VCaP (cell line): Measurements from ENCODE around the gene C3orf33.

Source experiments
- H3K27ac ChIP-seq: fragments of 450-650 bp; 2 replicates; pipeline ENCODE4 v1.5.1; 2017
- TF ChIP-seq, protein P1 (sequence below): fragments of 450-650 bp; conservative IDR thresholded peaks from 2 replicates; pipeline ENCODE4 v1.5.1; 2017; ENCODE audit warnings: mild to moderate bottlenecking, moderate library complexity

C3orf33 gene

DNA sequence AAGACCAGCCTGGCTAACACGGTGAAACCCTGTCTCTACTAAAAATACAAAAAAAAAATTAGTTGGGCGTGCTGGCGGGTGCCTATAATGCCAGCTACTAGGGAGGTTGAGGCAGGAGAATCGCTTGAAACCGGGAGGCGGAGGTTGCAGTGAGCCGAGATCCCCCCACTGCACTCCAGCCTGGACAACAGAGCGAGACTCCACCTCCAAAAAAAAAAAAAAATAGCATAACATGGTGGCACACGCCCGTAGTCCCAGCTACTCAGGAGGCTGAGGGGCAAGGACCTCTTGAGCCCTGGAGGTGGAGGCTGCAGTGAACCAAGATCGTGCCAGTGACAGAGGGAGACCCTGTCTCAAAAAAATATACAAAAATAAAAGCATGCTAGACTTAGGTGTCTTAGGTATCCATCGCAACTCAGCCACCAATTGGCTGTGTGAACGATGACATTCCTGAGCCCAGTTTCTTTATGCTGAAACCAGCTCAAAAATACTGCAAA is 67.5 kb downstream of the C3orf33 start:
- TF ChIP-seq, protein P1, sequence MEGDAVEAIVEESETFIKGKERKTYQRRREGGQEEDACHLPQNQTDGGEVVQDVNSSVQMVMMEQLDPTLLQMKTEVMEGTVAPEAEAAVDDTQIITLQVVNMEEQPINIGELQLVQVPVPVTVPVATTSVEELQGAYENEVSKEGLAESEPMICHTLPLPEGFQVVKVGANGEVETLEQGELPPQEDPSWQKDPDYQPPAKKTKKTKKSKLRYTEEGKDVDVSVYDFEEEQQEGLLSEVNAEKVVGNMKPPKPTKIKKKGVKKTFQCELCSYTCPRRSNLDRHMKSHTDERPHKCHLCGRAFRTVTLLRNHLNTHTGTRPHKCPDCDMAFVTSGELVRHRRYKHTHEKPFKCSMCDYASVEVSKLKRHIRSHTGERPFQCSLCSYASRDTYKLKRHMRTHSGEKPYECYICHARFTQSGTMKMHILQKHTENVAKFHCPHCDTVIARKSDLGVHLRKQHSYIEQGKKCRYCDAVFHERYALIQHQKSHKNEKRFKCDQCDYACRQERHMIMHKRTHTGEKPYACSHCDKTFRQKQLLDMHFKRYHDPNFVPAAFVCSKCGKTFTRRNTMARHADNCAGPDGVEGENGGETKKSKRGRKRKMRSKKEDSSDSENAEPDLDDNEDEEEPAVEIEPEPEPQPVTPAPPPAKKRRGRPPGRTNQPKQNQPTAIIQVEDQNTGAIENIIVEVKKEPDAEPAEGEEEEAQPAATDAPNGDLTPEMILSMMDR, result no peak
- H3K27ac ChIP-seq, result peak overlapping the region; percentile 84

DNA sequence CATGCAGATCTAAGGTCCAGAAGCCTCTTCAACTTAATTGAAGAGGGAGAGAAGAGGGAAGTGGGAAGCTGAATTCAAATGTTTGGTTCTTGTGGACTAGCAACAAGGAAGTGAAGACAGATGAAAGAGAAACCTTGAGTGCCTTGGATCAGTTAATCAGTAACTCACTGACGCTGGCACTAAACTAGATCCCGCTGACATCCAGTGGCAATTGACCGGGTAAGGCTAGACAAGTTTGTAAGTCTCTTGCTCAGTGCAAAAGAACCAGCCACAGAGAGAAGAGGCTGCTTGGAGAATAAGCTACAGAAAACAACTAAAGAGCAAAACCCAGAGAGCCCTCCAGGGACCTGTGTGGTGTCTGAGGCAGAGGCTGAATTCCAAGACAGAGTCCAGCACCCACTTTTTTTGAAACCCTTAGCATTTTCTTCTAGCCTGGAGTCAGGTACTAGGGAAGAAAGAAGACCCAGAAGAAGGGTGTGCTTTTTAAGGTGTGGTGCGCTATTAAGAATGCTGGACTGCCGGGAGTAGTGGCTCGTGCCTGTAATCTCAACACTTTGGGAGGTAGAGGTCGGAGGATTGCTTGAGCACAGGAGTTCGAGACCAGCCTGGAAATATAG is 68.1 kb downstream of the C3orf33 start:
- TF ChIP-seq, protein P1, result no peak
- peak overlapping the region; percentile 84 for H3K27ac ChIP-seq

DNA sequence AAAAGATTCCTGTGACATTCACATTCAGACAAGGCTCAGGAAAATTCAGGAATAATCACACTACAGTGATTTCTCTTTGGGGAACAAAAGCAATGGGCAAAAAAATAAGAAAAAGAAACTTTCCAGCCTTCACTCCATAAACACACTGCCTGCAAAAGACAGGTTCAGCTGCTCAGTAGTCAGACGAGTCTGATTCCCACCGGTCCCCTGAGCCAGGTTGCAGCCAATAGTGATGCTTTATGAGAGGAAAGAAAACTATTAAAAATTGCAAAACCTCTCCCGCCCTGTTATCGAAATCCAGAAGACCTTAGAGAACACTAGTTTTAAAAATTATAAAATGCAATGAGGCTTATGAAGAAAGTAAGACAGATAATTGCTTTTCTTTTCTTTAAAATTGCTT is 69.7 kb downstream of the C3orf33 start:
- TF ChIP-seq, protein P1, result no peak
- H3K27ac ChIP-seq, result peak overlapping the region; percentile 84

- 0 out of 2 replicates have a peak overlapping the region, but pooled peaks have one; percentile 2 for H3K27ac ChIP-seq
- TF ChIP-seq, protein P1, result no peak
Observed at GRCh38 chr3:155730843-155731242, 75.2 kb downstream of the C3orf33 start.

- TF ChIP-seq, protein P1, result no peak
- H3K27ac ChIP-seq, result peak overlapping the region; percentile 42
Observed at GRCh38 chr3:155727836-155728235, 78.2 kb downstream of the C3orf33 start.

- peak overlapping the region; percentile 2; the same call in 1 of the 2 replicates for H3K27ac ChIP-seq
- TF ChIP-seq, protein P1, result no peak
Observed at GRCh38 chr3:155714295-155714718, 91.8 kb downstream of the C3orf33 start.
